ENCODE measurements around the gene ACSL6.

The ACSL6 gene

DNA sequence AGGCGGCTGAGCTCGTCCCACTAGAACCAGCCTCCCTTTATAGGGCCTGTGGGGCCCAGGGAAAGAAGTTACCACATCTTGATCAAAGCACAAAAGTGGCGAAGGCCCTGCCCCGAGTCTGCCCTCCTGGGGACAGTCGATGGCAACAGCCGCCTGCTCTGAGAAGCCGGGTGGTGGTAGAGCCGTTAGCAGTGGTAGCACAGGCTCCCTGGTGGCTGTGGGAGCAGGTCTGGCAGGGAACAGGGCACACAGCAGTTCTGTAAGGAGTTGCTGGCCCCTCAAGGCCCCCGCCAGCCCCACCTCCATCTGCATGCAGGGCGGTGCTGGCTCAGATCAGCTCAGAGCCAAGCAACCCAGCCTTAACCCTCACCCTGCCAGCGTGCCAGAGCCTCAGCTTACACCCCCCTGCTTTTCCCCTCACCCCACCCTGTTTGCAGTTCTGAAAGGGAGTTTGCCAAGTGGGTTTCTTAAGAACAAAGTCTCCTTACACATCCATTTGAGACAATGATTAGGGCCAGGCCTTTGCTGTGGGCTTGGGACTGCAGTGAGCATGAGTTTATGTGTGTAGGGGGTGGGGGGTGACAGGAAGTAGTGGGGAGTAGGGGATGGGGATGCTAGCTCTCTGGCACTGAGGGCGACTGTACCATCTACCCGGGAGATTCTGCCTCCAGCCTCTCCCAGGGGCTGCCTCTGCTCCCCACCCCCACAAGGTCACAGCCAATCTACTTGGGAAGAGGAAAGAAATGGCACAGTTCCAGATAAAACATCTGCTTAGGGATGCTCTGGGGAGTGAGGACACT, 11.8 kb downstream of the ACSL6 start:
- DNase-seq (ENCODE audit: low read depth in 3 of 3): no peak

GRCh38 chr5:131999041-131999440, 12.4 kb downstream of the ACSL6 start:
- no peak for DNase-seq (ENCODE audit: low read depth in 3 of 3)

DNA sequence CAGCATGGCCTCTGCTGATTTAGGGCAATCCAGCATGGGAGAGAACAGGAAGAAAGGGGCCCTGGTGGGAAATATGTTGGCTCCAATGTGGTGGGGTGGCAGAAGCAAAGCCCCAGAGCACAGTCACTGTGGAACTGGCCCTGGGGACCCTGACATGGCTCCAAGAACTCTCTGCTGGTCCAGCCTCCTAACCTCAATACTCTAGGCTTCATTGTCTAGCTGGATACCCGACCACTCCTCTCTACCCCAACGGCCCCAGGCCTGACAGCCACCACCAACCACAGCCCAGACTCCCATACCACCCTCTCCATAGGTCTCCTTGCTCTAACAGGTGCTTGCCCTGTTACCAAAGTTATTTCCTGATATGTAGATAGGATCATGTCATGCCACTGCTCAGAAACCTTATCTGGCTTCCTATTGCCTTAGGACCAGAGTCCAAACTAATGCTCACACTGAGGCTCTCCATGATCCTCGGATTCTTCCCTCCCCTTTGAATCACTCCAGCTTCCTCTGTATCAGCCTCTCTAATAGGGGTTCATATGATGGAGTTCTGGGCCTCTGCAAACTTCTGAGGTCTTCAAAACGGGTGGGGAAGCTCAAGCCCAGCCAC, 12.9 kb downstream of the ACSL6 start:
- DNase-seq (ENCODE audit: low read depth in 3 of 3): no peak

DNA sequence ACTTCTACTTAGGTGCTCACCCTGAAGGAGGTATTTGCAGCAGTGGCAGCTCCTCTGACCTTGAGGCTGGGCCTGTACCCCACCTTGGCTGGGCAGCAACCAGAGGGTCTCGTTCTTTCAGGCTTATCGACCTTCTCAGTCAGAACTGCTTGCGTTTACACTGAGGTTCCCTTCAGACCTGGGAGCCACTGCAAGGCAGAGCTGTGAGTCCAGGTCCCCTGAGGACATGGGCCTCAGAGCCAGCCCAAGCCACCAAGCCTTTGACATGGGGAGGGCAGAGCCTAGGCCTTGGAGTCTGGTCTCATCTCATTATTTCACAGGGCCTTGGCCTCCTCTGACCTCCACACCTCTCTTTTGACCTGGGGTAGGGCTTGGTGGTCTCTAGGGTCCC, 13.7 kb downstream of the ACSL6 start:
- DNase-seq (ENCODE audit: low read depth in 3 of 3): no peak

DNA sequence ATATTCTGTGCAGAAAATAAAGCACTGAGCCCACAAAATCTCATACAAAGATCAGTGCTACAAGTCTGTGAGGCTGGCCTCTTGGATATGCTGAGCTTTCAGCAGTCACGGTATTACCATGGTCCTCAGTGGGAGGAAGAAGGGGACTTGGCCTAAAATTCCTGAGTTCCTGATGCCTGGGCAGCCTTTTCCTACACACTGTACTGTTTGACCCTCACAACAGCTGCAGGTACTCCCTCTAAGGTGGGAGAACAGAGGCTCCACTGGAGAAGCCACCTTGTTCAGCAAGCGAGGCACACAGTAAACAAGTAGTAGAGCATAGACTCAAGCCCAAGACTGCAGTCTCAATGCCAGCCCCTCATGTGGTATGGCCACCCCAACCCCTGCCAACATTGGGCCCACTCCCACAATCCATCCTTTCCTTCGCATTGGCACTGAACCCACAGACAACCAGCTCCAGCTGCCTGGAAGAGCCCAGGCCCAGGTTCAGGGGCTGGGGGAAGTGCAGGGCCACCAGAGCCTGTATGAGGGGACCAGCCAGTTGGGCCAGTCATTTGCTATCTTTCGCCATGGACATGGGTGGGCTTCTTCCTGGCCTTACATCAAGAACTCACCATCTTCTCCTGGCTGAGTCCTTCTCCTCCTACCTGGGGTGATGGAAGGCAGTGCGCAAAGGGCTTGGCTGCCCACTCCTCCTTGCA, 14.3 kb downstream of the ACSL6 start:
- DNase-seq (ENCODE audit: low read depth in 3 of 3): no peak

DNA sequence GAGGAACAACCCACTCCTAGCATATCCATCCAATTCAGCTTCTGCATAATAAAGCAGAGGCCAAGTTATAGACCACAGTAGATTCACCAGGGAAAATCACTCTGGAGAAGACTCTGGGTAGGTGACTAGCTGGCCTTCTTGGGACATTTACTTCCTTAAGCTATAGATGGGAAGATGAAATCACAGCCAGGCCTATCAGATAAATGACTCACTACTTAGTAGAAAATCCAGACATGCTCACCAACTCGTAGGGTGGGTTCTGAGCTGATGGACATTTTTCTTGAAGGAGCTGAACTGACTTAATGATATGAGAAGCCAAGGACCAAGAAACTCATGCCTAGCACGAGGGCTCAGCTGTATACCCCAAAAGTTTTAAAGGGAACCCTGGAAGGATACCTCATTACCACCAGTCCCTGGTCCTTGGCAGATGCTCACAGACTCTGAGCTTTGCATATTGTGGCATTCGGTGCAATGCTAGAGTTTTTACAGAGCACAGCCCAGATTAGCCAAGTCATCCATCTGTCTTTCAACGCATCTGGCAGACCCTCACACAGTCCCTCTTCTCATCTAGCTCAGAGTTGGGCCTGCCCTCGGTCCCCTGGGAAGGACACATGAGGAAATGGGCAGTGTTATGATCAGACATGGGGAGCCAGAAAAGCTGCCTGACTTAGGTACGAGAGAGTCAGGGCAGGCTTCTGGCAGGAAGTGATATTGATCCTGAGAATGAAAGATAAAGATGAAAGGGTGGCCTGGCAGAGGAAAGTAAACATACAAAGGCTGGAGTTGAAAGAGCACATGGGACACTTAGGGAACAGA, 15.0 kb downstream of the ACSL6 start:
- DNase-seq (ENCODE audit: low read depth in 3 of 3): no peak

DNA sequence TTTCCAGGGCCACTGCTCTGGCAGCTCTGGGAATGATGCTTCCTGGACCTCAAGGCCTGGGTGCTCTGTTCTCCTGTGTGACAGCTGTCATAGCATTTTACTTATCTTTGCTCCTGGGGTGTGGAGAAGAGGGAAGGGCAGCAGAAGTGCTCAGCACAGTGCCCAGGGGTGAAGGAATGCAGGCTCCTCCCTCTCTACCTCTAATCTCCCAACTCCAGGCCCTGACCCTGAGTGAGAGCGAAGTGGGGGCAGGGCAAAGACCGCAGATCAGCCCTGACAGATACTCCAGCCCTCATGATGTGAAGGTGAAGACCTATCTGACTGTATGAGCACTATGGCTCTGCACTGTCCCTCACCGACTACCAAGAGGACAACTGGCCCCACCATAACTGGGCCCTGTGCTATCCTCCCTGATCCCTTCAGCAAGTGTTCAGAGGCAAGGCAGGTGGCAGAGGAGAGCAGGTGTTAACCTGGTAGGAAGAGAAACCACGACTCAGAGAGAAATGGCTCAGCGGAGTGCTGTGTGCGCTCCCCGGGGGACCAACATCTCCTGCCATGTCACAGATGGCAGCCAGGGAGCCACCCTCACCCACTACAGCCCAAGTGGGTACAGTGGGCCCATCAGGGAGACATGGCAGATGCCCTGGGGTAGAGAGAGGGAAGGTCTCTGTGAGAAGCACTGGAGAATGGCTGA, 16.8 kb downstream of the ACSL6 start:
- no peak for DNase-seq (ENCODE audit: low read depth in 3 of 3)

- no peak for DNase-seq (ENCODE audit: low read depth in 3 of 3)
These were observed 17.4 kb downstream of the ACSL6 start for GRCh38 chr5:131994090-131994489.

DNA sequence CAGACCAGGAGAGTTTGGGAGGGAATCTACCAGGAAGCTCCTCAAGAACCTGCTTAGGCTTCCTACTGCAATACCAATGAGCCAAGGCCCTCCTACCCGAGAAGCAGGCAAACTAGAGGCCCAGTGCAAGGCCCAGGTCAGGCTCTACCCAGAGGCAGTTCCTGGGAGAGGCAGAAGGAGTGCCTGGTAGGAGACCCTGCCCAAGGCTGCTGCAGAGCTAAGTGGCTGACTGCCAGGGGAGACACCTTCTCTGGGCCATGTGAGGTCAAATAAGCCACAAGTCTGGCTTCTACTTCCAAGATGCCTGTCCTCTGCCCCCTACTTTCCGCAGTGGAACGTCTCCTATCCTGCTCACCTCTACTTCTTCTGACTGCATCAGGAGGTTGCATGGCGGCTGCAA, 17.8 kb downstream of the ACSL6 start:
- no peak for DNase-seq (ENCODE audit: low read depth in 3 of 3)

GRCh38 chr5:131992370-131992769, 19.1 kb downstream of the ACSL6 start:
- DNase-seq (ENCODE audit: low read depth in 3 of 3): no peak

GRCh38 chr5:131991593-131992324, 19.7 kb downstream of the ACSL6 start:
- DNase-seq (ENCODE audit: low read depth in 3 of 3): no peak

DNA sequence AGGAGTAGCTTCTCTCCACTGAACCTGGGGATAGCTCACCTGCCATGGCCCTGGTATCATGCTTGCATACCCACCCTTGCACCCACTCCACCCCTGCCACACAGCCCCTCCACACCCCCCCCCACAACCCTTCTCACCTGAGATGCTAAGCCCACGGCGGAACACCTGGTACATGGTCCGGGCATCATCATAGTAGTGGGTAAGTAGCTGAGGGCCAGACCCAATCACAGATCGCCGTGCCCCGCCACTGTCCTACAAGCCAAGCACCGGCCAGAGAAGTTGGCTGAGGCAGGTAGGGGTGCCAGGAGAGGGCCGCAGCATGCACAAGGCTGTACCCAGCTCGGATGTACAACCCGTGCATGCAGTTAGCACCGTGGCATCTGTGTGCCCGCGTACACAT, 20.7 kb downstream of the ACSL6 start:
- DNase-seq (ENCODE audit: low read depth in 3 of 3): no peak

DNA sequence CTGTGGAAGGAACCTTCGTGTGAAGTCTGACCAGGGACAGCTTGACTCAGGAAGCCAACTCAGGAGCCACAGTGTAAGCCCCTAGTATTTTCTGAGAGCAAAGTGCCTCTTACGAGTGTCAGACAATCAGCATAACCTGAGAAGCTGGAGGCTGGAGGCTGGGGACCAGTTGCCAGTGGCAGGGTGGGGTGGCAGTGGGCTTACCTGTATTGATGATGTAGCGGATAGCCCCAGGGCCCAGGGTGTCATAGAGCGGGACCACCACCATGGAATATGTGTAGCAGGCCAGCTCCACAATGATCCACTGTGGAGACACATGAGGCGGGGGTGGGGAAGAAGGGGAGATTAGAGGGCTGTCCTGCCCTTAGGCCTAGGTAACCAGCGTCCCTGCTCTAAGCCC, 22.9 kb downstream of the ACSL6 start:
- no peak for DNase-seq (ENCODE audit: low read depth in 3 of 3)

- no peak for DNase-seq (ENCODE audit: low read depth in 3 of 3)
These were observed 24.2 kb downstream of the ACSL6 start for GRCh38 chr5:131987251-131987650.

DNA sequence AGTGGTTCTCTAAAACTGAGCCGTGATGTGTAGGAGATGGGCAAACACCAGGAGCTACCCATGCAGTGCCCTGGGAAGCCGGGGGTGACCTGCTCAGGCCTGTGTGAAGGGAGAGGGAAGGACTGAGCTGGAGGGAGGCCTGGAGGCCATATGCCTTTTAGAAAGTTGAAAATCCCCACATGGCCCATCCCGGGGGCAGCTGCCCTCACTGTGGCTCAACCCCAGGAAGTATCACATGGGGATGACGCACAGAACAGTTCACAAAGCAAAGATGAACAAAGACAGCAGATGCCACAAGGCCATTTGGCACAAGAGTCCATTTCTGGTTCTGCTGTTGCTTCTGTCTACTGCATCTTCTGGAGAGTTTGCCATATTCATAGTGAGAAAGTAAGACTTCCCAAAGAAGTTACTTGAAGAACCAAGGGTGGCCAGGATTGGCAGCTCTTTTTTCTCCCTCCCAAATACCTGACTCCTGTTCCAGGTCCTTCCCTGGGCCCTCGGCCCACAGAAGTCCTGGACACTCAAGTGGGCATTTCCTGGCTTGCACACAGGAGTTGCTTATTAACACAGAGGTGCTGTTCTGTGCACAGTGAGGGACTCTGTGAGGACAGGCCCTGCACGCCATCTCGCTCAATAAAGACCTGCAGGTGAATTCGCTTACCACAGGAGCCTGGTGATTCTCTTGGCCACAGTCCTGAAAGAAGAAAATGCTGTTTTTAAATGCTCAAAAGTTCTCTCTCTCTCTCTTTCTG, 25.1 kb downstream of the ACSL6 start:
- DNase-seq (ENCODE audit: low read depth in 3 of 3): no peak

DNA sequence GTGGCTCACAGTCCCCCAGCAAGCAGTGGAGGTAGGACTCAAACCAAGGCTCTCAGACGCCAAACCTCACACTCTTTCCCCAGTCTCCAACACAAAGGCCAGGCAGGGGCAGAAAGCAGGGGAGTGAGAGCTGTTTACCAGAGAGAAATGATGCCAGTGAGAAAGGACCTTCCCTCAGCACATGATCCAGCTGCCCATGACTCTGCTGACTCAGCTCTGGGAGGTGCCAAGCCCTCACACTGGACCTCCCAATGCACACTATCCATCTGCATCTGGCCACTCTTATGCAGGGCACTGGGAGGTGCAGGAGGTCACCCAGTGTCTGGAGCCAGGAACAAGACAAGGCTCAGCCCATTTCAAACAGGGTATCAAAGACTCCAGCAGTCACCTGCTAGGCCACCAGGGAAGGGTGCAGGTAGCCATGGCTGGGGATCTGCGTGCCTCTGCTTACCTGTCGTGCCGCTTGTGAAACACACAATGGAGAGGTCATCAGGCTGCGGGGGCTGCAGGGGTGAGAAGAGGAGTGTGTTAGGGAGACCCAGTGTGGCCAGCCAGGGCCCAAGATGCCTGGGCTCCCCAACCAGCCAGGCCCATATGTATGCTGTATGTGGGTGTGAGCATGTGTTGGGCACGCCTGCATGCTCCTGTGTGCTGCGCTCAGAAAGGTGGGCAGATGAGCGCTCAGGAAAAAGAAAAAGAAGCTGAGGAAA, 26.3 kb downstream of the ACSL6 start:
- DNase-seq (ENCODE audit: low read depth in 3 of 3): no peak

DNA sequence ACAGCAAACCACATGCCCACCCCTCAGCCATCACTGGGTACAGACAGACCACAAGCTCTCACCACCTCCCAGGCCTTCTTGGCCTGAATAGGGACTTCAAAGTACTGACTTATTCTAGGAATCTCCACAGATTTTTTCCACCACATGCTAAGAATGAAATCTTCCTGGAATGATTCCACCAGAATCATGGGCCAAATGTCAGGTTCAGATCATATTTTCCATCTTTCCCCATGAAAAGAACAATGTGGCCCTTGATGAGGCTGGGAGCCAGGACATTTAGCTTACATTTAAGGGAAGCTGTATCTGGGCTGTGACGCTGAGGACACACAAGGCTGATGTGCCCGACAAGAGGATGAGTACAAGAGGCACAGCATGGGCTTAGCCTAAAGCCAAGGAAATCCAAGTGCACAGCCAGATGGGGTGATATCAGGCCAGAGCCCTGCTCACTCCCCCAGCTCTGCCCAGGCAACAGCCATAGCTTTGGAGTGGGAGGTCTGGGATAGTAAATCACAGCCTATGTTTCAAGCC, 28.1 kb downstream of the ACSL6 start:
- no peak for DNase-seq (ENCODE audit: low read depth in 3 of 3)

DNA sequence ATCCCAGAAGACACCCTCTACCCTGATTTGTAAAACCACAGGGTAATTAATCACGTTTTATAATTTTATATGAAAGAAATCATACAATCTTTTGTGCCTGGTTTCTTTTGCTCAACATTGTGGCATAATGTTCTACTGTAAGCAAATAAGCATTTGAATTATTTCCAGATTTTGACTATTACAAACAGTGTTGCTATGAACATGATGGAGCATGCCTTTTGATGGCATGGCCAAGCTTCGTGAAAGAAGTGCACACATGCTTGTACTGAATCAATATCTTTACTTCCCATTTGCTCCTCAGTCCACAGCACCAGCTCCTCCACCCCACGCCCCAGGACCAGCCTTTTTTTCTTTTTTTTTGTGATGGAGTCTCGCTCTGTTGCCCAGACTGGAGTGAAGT, 29.9 kb downstream of the ACSL6 start:
- no peak for DNase-seq (ENCODE audit: low read depth in 3 of 3)

GRCh38 chr5:131980696-131981095, 30.8 kb downstream of the ACSL6 start:
- no peak for DNase-seq (ENCODE audit: low read depth in 3 of 3)
